Kidney (tissue), 14 donors: ENCODE data around the gene SDE2. TPM values are rescaled to one million over a fixed set of nuclear protein-coding genes. Genes with fewer than 3 reads are reported as not detected.
"Not testable (repeated sequence)": the region's sequence is repeated elsewhere in the genome, so short reads cannot be mapped to it uniquely, and the experiment has no call there.

Experiments
- DNase-seq, 5 donors: peaks; one replicate each; pipeline ENCODE4 v3.0.0-alpha.2; 2013 to 2020
- FAIRE-seq: peaks from 2 replicates; lab custom pipeline; 2012; peaks lifted over from hg19 to GRCh38; lab: Jason Lieb, UNC
- H3K27ac ChIP-seq, 2 donors: one replicate each; pipeline ENCODE4 v1.7.0; 2013; ENCODE audit warnings: low read depth in 2 of 2, low read length in 2 of 2, inconsistent platforms in 1 of 2
- H3K27me3 ChIP-seq: one replicate; pipeline ENCODE4 v1.7.1; 2013; ENCODE audit warnings: low read length, inconsistent platforms; ENCODE audit not compliant: control insufficient read depth, insufficient read depth
- H3K36me3 ChIP-seq, 3 donors: one replicate each; pipeline versions ENCODE4 v1.7.0 to v1.7.1; 2013; ENCODE audit warnings: low read length in 3 of 3, control low read depth in 1 of 3, inconsistent platforms in 1 of 3; ENCODE audit not compliant: insufficient read depth in 3 of 3, control insufficient read depth in 2 of 3
- H3K4me1 ChIP-seq, 3 donors: one replicate each; pipeline versions ENCODE4 v1.7.0 to v1.7.1; 2013; ENCODE audit warnings: low read length in 3 of 3, inconsistent platforms in 1 of 3, low read depth in 1 of 3; ENCODE audit not compliant: control insufficient read depth in 2 of 3, insufficient read depth in 2 of 3
- H3K4me3 ChIP-seq, 3 donors: one replicate each; pipeline versions ENCODE4 v1.7.0 to v1.8.1; 2013; ENCODE audit warnings: low read length in 3 of 3, control low read depth in 1 of 3, inconsistent platforms in 1 of 3
- H3K9ac ChIP-seq, 3 donors: one replicate each; pipeline versions ENCODE4 v1.7.0 to v1.7.1; 2013; ENCODE audit warnings: low read length in 3 of 3, control low read depth in 1 of 3, inconsistent platforms in 1 of 3
- H3K9me3 ChIP-seq, 3 donors: one replicate each; pipeline versions ENCODE4 v1.7.0 to v1.7.1; 2013; ENCODE audit warnings: low read length in 3 of 3, control low read depth in 1 of 3, inconsistent platforms in 1 of 3; ENCODE audit not compliant: control insufficient read depth in 2 of 3, insufficient read depth in 1 of 3
- intact Hi-C: fragments of 100-400 bp; cut with DNase I; formaldehyde crosslinking; loops from one replicate; pipeline ENCODE4 v1.11.1; 2022
- polyA plus RNA-seq: library from polyadenylated mRNA; stranded (reverse); fragments of 350-450 nt; fragmentation: Illumina TruSeq; extraction: RNeasy Lipid Tissue Mini Kit (QIAGEN cat#74804); gene quantifications from one replicate; pipeline ENCODE4 v1.2.3, GENCODE V29; 2014; ENCODE audit warnings: low read depth, low replicate concordance; ENCODE audit not compliant: insufficient read depth
- total RNA-seq: library from RNA; stranded (reverse); fragmentation: NEBNext Ultra II Directional; extraction: Animal tissue kit (Norgen Biotek cat#: 25700); gene quantifications from one replicate; pipeline ENCODE4 v1.2.1, GENCODE V29; 2021
- TF ChIP-seq, protein P1 (sequence below): IDR thresholded peaks from 3 replicates; pipeline ENCODE4 v1.5.1; 2012; ENCODE audit warnings: mild to moderate bottlenecking, moderate library complexity, borderline replicate concordance; ENCODE audit not compliant: insufficient read depth; ENCODE audit errors: extremely low read depth
- donor health status: control.
- donor health status: control.
- donor health status: control.
- donor health status: control.
- donor health status: control.
- donor health status: DM: yes; HTN: yes; CAD: no.
- donor health status: Normal renal cell carcinoma (clear cell type).

The SDE2 gene
- total and polyA plus RNA-seq, 2 donors from 2014 or later = 3.4 to 19.2 TPM

DNA sequence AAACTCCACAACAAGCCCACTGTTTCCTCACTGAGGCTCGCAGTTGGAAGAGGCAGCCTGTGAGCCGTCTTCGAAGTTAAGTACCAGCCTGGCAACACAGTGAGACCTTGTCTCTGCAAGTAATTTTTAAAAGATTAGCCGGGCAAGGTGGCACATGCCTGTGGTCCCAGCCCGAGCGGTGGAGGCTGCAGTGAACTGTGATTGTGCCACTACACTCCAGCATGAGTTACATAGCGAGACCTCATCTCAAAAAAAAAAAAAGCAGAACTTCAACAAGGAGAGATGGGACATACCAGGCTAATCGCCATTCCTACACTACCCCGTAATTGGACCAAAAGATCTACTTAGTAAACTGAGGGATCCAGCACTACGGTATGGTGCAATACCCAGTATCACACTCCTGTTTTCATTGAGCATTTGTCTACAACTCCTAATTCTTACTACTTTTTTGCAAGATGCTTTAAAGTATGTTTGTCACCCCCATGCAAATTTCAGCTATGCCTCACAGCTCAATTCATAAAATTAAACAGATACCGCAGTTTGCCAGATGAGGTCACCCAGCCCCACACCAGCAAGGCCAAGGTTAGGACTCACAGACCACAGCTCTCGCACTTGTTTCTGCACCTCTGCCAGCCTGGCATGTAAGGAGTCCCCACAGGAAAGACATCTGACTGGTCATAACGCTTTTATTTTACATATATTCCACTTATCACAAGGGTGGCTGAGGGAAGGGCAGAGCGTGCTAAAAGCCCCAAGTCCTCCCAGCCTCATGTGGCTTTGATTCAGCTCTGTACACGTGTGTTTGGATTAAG lies 21.0 kb downstream of the SDE2 start:
- no peak overlapping the region for H3K9ac ChIP-seq

DNA sequence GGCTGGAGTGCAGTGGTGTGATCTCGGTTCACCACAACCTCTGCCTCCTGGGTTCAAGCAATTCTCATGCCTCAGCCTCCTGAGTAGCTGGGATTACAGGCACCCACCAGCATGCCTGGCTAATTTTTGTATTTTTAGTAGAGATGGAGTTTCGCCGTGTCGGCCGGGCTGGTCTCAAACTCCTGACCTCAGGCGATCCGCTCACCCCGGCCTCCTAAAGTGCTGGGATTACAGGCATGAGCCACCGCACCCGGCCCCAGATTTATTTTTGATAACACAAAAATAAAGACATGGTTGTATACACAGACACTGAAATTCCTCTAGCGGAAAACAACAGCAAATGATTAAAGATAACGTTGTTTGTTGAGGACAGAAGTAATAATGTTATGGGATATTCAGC lies 24.0 kb downstream of the SDE2 start:
- not testable (repeated sequence) for DNase-seq, H3K36me3 ChIP-seq, FAIRE-seq, H3K27me3 ChIP-seq, H3K9ac ChIP-seq, H3K4me3 ChIP-seq, H3K4me1 ChIP-seq, H3K27ac ChIP-seq, H3K9me3 ChIP-seq
- intact Hi-C loops = loop anchor here (10.0 kb wide), 1 partner anchor 500 kb away; no protein-coding TSS in a partner anchor

More for the DNA sequence above, 21.0 kb downstream of the SDE2 start:
- TF ChIP-seq, protein P1, sequence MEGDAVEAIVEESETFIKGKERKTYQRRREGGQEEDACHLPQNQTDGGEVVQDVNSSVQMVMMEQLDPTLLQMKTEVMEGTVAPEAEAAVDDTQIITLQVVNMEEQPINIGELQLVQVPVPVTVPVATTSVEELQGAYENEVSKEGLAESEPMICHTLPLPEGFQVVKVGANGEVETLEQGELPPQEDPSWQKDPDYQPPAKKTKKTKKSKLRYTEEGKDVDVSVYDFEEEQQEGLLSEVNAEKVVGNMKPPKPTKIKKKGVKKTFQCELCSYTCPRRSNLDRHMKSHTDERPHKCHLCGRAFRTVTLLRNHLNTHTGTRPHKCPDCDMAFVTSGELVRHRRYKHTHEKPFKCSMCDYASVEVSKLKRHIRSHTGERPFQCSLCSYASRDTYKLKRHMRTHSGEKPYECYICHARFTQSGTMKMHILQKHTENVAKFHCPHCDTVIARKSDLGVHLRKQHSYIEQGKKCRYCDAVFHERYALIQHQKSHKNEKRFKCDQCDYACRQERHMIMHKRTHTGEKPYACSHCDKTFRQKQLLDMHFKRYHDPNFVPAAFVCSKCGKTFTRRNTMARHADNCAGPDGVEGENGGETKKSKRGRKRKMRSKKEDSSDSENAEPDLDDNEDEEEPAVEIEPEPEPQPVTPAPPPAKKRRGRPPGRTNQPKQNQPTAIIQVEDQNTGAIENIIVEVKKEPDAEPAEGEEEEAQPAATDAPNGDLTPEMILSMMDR = no peak
- intact Hi-C loops = loop anchor here (10.0 kb wide), 1 partner anchor 503 kb away; no protein-coding TSS in a partner anchor
- Histone ChIP-seq H3K9me3 (peaks cover 0 to 5% (median 0%) of the 10 kb centered on the region in 3 donors), H3K27me3 (no peaks in the 10 kb centered on the region), H3K4me3 (no peak overlapping the region), H3K36me3 (peaks cover under 1 to 12% (median 11%) of the 10 kb centered on the region in 3 donors), H3K4me1 (peaks cover 0 to 2% (median 0%) of the 10 kb centered on the region in 3 donors), H3K27ac (no peak overlapping the region)
- DNase-seq = no peak
- no peak for FAIRE-seq

DNA sequence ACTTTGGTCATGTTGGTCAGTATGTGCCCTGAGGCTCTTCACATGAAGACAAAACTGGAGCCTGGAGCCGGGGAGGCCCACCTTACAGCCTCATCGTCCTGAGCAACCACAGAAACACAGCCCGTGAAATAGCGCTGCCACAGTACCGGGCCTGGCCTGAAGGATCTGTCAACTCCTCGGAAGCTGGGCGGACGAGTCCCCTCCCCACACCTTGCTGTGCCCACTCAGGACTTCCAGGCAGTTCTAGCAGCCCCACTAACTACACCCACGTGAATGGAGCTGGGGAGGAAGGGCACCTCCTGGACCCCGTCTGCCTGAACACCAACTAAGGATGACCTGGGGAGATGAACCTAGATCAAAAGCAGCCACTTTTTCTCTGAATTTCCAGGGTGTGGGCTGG lies 24.7 kb downstream of the SDE2 start:
- no peak for DNase-seq
- TF ChIP-seq, protein P1 = no peak
- Histone ChIP-seq H3K9me3 (no peaks in the 10 kb centered on the region), H3K9ac (no peak overlapping the region), H3K27me3 (no peaks in the 10 kb centered on the region), H3K27ac (no peak overlapping the region), H3K4me3 (no peak overlapping the region), H3K36me3 (peaks cover 0 to 3% (median under 1%) of the 10 kb centered on the region in 3 donors), H3K4me1 (peaks cover 0 to 2% (median 0%) of the 10 kb centered on the region in 3 donors)
- no peak for FAIRE-seq
- intact Hi-C loops = loop anchor here (10.0 kb wide), 1 partner anchor 500 kb away; no protein-coding TSS in a partner anchor

DNA sequence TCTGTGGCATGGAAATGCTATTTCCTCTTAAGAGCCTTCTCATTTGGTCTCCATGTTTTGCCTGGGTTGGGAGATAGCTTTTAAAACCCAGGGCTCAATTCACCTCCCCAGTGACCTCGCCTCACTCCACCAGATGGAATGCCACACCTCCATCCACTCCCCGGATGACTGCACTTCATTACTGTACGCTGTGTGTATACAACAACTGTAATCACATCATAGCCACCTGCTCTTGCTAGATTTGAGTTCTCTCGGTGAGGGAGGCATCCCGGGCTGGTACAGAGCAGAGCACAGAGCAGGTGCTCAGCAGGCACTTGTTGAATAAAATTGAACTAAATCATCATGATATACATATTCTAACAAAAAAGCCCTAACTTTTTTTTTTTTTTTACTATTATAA lies 26.0 kb downstream of the SDE2 start:
- no peaks in the 10 kb centered on the region for H3K27me3 ChIP-seq
- TF ChIP-seq, protein P1 = no peak
- peaks cover 0 to 2% (median 0%) of the 10 kb centered on the region in 3 donors for H3K4me1 ChIP-seq
- no peak overlapping the region for H3K27ac ChIP-seq
- no peaks in the 10 kb centered on the region for H3K9me3 ChIP-seq
- intact Hi-C loops = loop anchor here (10.0 kb wide), 1 partner anchor 498 kb away; no protein-coding TSS in a partner anchor
- DNase-seq = peak in 4 of 5 donors; percentile 78 to 86 (median 83)
- H3K36me3 ChIP-seq = peaks cover 0 to 3% (median 0%) of the 10 kb centered on the region in 3 donors
- H3K4me3 ChIP-seq = no peak overlapping the region
- FAIRE-seq = no peak
- no peak overlapping the region for H3K9ac ChIP-seq
